NCI-H82 treated with DMSO at 0.1 percent for 48 hours (cell line): ENCODE data around the gene KANSL2.
"Not testable (repeated sequence)": the region's sequence is repeated elsewhere in the genome, so short reads cannot be mapped to it uniquely, and the experiment has no call there.

Source experiments
- DNase-seq: peaks from one replicate; lab custom pipeline; 2025; ENCODE audit not compliant: unreplicated experiment; lab: John Stamatoyannopoulos, UW

The KANSL2 gene

GRCh38 chr12:48686037-48686595 lies 4.1 kb upstream of the KANSL2 start:
- DNase-seq, result no peak

GRCh38 chr12:48683534-48683933 lies 1.5 kb upstream of the KANSL2 start:
- DNase-seq, result no peak

DNA sequence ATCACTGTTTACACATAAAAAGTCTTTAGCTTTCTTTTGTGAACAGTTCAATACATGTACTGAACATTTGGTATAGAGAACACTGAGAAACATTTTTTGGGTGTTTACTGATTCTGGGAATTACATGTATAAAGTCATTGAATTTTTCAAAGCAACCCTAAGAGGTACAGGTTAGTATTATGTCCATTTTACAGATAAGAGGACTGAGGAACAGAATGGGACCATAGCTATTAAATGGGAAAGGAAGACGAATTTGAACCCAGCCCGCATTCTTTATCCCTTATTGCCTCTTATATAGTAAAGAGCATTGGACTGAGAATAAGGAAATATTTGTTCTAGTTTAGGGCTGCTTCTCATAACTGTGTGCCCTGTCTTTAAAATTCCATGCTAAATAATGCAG lies 889 bp upstream of the KANSL2 start:
- DNase-seq, result no peak

DNA sequence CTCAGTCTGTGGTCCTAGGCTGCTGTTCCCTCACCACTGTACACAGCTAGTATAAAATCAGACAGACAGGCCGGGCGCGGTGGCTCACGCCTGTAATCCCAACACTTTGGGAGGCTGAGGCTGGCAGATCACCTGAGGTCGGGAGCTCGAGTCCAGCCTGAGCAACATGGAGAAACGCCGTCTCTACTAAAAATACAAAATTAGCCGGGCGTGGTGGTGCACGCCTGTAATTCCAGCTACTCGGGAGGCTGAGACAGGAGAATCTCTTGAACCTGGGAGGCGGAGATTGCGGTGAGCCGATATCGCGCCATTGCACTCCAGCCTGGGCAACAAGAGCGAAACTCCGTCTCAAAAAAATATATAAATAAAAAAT lies 481 bp upstream of the KANSL2 start:
- not testable (repeated sequence) for DNase-seq

DNA sequence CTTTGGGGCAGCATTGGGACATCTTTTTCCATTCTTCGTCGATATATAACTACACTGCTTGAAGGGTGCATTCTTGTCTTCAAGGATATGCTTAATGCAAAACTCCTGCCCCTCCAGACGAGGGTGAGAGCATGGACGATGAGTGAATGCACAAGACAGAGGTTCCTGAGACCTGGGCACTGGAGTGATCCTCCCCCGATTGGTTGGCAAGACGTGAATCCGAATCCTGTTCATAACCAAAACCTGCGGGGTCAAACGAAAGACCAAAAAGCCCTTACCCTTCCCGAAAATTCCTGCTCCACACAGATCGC lies 684 bp downstream of the KANSL2 start:
- DNase-seq, result no peak

DNA sequence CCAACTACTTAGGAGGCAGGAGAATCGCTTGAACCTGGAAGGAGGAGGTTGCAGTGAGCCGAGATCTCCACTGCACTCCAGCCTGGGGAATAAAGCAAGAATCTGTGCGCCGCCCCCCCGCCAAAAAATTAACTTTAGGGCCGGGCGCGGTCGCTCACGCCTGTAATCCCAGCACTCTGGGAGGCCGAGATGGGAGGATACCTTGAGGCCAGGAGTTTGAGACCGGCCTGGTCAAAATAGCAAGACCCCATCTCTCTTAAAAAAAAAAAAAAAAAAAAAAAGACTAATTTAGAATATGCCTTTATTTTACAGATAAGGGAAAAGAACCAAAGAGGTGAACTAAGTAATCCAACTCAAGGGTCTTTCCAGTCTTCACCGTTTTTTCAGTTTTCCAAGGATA lies 1.2 kb downstream of the KANSL2 start:
- DNase-seq, result no peak

DNA sequence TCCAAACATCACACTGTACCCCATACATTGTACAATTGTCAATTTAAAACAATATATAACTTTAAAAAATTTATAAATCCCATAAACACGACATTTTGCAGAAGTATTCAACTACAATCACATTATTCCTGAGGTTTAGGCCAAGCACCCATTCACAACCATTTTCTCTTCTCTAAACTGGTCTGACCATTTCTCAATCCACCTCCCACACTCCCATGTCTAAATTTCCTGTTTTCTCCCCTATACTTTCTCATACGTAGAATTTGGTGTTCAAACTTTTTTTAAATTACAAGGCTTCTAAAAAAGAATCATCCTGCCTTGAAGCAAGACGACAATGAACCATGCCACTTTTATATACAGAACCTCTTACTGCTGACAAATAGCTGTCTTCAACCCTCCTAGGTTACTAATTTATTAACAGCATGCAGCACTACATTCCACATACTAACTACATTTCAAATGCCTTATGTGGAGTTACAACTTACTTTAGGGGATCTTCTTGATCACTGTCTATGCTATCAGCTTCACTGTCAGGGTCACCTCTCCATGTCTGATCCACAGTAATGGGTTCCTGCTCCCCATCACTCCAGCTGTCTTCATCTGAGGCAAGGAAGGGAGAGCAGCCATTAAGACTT lies 3.4 kb downstream of the KANSL2 start:
- DNase-seq, result no peak

DNA sequence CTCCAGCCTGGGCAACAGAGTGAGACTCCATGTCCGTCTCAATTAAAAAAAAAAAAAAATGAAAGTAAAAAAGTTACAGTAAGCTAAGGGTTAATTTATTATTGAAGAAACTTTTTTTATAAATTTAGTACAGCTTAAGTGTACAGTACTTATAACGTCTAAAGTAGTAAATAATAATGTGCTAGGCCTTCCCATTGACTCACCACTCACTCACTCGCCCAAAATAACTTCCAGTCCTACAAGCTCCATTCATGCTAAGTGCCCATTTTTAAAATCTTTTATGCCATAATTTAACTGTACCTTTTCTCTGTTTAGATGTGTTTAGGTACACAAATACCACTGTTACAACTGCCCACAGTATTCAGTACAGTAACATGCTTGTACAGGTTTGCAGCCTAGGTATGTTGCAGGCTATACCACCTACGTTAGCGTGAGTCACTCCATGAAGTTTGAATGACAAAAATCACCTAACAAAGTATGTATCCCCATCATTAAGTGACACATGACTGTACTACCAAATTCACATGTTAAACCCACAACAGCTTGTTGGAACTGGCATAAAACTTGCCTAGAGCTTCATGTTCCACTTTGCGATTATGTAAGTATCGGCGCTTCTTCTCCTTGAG lies 10.7 kb downstream of the KANSL2 start:
- DNase-seq, result no peak

GRCh38 chr12:48668996-48669395 lies 13.0 kb downstream of the KANSL2 start:
- no peak for DNase-seq

- no peak for DNase-seq
Measured at GRCh38 chr12:48659863-48660262, 22.2 kb downstream of the KANSL2 start.

DNA sequence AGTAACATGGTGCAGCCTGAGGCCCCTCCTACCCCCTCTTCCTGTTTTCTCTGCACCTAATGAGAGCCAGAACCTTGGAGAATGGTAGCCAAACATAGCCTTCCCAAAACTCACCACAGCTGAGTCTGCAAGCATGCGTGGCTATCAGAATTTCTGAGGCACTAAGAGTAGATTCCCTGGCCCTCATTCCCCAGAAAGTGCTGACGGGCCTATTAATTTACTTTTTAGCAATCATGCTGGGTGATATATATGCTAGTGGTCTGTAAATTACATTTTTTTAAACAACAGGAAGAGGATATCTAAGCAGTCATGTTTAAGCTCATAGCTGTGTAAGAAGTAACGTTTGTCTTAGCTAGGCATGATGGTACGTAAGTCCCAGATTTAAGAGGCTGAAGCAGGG lies 30.4 kb downstream of the KANSL2 start:
- DNase-seq, result no peak

DNA sequence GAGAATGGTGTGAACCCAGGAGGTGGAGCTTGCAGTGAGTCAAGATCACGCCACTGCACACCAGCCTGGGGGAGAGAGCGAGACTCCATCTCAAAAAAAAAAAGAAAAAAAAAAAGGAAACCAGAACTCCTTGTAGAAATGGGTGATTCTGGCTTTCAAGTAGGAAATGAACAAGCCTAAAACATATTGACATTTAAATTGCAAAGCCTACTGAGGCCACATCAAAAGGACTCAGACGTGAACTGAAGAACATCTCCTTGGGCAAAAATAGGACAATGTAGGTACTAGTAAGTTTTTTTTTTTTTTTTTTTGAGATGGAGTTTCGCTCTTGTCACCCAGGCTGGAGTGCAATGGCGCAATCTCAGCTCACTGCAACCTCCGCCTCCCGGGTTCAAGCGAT lies 36.7 kb downstream of the KANSL2 start:
- not testable (repeated sequence) for DNase-seq

- no peak for DNase-seq
Measured at GRCh38 chr12:48643011-48643410, 39.0 kb downstream of the KANSL2 start.

DNA sequence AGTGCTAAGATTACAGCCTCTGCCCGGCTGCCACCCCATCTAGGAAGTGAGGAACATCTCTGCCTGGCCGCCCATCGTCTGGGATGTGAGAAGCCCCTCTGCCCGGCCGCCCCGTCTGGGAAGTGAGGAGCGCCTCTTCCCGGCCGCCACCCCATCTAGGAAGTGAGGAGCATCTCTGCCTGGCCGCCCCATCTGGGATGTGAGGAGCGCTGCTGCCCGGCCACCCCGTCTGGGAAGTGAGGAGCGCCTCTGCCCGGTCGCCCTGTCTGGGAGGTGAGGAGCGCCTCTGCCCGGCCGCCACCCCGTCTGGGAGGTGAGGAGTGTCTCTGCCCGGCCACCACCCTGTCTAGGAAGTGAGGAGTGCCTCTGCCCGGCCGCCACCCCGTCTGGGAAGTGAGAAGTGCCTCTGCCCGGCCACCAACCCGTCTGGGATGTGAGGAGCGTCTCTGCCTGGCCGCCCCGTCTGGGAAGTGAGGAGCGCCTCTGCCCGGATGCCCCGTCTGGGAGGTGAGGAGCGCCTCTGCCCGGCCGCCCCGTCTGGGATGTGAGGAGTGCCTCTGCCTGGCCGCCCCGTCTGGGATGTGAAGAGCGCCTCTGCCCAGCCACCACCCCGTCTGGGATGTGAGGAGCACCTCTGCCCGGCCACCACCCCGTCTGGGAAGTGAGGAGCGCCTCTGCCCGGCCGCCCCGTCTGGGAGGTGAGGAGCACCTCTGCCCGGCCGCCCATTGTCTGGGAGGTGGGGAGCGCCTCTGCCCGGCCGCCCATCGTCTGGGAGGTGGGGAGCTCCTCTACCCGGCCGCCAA lies 40.1 kb downstream of the KANSL2 start:
- DNase-seq, result not testable (repeated sequence)

- no peak for DNase-seq
Measured at GRCh38 chr12:48640854-48641253, 41.2 kb downstream of the KANSL2 start.

DNA sequence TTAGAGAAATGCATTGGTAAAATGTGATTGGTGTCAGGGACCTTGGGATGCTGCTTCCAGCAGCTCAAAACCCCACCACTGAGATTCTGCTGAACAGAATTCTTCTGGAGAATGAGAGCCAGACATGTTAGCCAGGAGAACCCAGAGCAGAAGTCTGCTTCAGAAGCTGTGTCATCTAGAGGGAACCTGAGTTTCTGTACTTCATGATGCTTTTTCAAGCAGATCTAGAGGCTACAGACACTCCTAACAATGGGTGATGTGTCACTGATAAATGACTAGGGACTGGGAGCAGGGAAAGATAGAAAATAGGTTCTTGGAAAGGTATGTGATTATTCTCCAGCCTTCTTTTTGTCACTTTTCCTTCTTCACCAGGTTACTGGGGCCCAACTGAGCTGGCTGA lies 41.6 kb downstream of the KANSL2 start:
- no peak for DNase-seq

DNA sequence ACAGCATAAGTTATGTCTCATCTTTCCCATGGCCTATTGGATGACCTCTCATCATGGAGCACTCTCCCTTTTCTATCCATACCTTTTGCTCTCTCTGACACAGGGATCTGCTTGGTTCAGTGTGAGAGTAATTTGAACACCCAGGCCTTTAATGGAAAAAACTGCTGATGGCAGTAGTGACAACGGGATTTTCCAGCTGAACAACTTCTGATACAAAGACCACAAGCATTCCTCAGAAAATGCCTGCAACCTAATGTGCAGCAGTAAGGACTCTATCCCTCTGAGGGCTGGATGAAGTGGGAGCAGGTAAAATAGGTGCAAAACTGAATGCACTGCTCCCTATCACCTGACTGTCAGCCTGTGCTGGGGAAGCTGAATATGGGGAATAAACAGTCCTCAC lies 51.0 kb downstream of the KANSL2 start:
- DNase-seq, result no peak

DNA sequence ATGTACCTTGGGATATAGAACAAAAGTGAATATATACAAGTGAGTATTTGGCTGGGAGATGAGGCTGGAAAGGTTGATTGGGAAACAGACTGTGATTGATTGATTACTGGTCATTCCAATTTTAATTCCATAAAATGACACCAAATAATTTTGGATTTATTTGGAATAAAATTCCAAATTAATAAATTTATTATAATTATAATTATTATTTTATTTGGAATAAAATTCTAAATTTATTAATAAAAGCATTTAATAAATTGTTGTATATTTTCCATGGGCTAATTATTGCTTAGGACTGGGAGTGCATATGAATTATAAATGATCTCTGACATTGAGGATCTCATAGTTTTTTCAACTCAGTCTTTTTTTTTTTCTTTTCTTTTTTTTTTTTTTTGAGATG lies 51.7 kb downstream of the KANSL2 start:
- DNase-seq, result no peak

GRCh38 chr12:48629541-48629940 lies 52.5 kb downstream of the KANSL2 start:
- no peak for DNase-seq

DNA sequence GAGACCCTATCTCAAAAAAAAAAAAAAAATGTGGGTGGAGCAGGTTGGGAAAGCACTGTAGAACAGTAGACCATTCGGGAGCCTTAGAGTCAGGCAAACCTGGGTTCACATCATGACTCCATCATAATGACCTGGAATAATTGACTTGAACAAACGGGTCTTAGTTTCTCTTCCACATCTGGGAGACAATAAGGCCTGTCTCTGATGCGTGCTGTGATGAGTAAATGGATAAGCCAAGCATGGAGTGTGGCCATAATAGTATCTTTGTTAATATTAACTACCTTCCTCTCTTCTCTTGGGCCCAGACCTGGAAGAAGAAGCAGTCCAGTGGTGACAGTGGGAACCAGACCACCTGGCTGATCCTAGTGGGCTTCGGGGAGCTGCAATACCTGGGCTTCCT lies 54.5 kb downstream of the KANSL2 start:
- no peak for DNase-seq

DNA sequence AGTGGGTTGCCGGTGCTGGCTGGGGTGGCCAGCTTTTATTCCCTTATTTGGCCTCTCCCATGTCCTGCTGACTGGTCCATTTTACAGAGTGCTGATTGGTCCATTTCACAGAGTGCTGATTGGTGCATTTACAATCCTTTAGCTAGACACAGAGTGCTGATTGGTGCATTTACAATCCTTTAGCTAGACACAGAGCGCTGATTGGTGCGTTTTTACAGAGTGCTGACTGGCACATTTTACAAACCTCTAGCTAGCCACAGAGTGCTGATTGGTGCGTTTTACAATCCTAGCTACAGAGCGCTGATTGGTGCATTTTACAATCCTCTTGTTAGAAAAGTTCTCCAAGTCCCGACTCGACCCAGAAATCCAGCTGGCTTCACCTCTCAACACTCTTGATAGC lies 59.0 kb downstream of the KANSL2 start:
- DNase-seq, result not testable (repeated sequence)

- peak; percentile 51 for DNase-seq
Measured at GRCh38 chr12:48618541-48618940, 63.5 kb downstream of the KANSL2 start.
